ENCODE results near the gene SDCBP2. TPM values are rescaled to one million over a fixed set of nuclear protein-coding genes. Genes with fewer than 3 reads are reported as not detected.
A peak's percentile ranks its signal among the peaks of the same experiment; 100 is the strongest.

Gene SDCBP2
- total RNA-seq, 1 experiment from 2014 or later: 1.9 TPM

- no peak overlapping the region for H4K91ac ChIP-seq (ENCODE audit: insufficient read length, low read depth, low read length)
- H2AFZ ChIP-seq (ENCODE audit: low read length): no peak overlapping the region
- H2AK5ac ChIP-seq (ENCODE audit: insufficient read length, low read length): no peak overlapping the region
- peaks cover 27% of the 10 kb centered on the region for H3K79me1 ChIP-seq (ENCODE audit: insufficient read depth, low read depth, low read length, poor library complexity, severe bottlenecking)
- Mint-ChIP-seq H3K4me3 (no peak overlapping the region), H3K27ac (peak overlapping the region in 2 of 3 experiments; percentile 22 to 30; a peak in 1 of 7 replicates), H3K36me3 (ENCODE audit: insufficient read depth in 1 of 3, low read depth in 3 of 3) (peaks cover 9 to 41% (median 21%) of the 10 kb centered on the region in 3 experiments; a peak in 6 of 7 replicates), H3K27me3 (ENCODE audit: low read depth) (no peaks in the 10 kb centered on the region), H3K9me3 (no peaks in the 10 kb centered on the region), H3K4me1 (peaks cover 29 to 38% of the 10 kb centered on the region in 2 experiments)
- no peak overlapping the region for H4K5ac ChIP-seq (ENCODE audit: insufficient read length, low read depth, low read length)
- H3K4me1 ChIP-seq (ENCODE audit: insufficient read depth, low read length): peaks cover 6% of the 10 kb centered on the region
- H3K23ac ChIP-seq (ENCODE audit: insufficient read length, low read depth, low read length): no peak overlapping the region
- no peaks in the 10 kb centered on the region for H3K27me3 ChIP-seq (ENCODE audit: insufficient read depth, low read length)
- no CpG with 5 or more reads among the region's 8 CpGs for WGBS (ENCODE audit: extremely low coverage, insufficient read length, low lambda C conversion rate)
- no peak overlapping the region for H3K9ac ChIP-seq (ENCODE audit: extremely low read depth, insufficient read length, low read length)
- H4K8ac ChIP-seq (replicated peaks; ENCODE audit: insufficient read length, low read depth, low read length): no peak overlapping the region
- H3K18ac ChIP-seq (ENCODE audit: insufficient read length, low read depth, low read length): no peak overlapping the region
- no peak overlapping the region for H3K4ac ChIP-seq (ENCODE audit: low read depth, low read length)
- H2BK15ac ChIP-seq (ENCODE audit: low read depth, low read length): no peak overlapping the region
- no peak overlapping the region for H3T11ph ChIP-seq (ENCODE audit: low read length)
- H3K79me2 ChIP-seq (ENCODE audit: insufficient read depth, low read length): peaks cover 38% of the 10 kb centered on the region
- no peaks in the 10 kb centered on the region for H3K9me3 ChIP-seq (ENCODE audit: control insufficient read depth, low read depth, low read length)
- no peak for DNase-seq
- H3K27ac ChIP-seq (ENCODE audit: insufficient read length, low read depth, low read length): no peak overlapping the region
- H3K14ac ChIP-seq (ENCODE audit: insufficient read depth, low read length): no peak overlapping the region
- H3K56ac ChIP-seq (ENCODE audit: insufficient read length, low read depth, low read length): no peak overlapping the region
- no peak overlapping the region for H2BK120ac ChIP-seq (ENCODE audit: low read depth, low read length, poor library complexity, severe bottlenecking)
- H2BK5ac ChIP-seq (ENCODE audit: insufficient read length, low read length): no peak overlapping the region
- no peak overlapping the region for H3K4me2 ChIP-seq (ENCODE audit: insufficient read depth, insufficient read length, low read length)
- TF ChIP-seq, protein P1, sequence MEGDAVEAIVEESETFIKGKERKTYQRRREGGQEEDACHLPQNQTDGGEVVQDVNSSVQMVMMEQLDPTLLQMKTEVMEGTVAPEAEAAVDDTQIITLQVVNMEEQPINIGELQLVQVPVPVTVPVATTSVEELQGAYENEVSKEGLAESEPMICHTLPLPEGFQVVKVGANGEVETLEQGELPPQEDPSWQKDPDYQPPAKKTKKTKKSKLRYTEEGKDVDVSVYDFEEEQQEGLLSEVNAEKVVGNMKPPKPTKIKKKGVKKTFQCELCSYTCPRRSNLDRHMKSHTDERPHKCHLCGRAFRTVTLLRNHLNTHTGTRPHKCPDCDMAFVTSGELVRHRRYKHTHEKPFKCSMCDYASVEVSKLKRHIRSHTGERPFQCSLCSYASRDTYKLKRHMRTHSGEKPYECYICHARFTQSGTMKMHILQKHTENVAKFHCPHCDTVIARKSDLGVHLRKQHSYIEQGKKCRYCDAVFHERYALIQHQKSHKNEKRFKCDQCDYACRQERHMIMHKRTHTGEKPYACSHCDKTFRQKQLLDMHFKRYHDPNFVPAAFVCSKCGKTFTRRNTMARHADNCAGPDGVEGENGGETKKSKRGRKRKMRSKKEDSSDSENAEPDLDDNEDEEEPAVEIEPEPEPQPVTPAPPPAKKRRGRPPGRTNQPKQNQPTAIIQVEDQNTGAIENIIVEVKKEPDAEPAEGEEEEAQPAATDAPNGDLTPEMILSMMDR (conservative IDR thresholded peaks at IDR 0.05): no peak
- H2BK20ac ChIP-seq (ENCODE audit: low read depth, low read length, poor library complexity, severe bottlenecking): no peak overlapping the region
- no peak overlapping the region for H2BK12ac ChIP-seq (ENCODE audit: insufficient read length, low read depth, low read length)
- H4K20me1 ChIP-seq (ENCODE audit: control insufficient read depth, insufficient read depth, insufficient read length): no peaks in the 10 kb centered on the region
- no peaks in the 10 kb centered on the region for H3K23me2 ChIP-seq (ENCODE audit: insufficient read length, low read depth, low read length, poor library complexity, severe bottlenecking)
Measured at GRCh38 chr20:1375515-1375914, 46.6 kb upstream of the SDCBP2 start.

All from H9 (cell line).